ENCODE measurements around the gene EXOC4. TPM values are rescaled to one million over a fixed set of nuclear protein-coding genes. Genes with fewer than 3 reads are reported as not detected.

EXOC4 gene
- total and polyA plus RNA-seq, 2 of the 8 experiments (the other 6 are each of a cell fraction or from before 2014, with no cell fraction given): 27.0 to 67.3 TPM

- TF ChIP-seq KDM5A (IDR thresholded peaks at IDR 0.05; ENCODE audit: low read length): no peak
Measured at GRCh38 chr7:133681529-133681928, 428.7 kb downstream of the EXOC4 start (continued).
